ENCODE measurements around the gene FOSL1. TPM values are rescaled to one million over a fixed set of nuclear protein-coding genes. Genes with fewer than 3 reads are reported as not detected.
A peak's percentile ranks its signal among the peaks of the same experiment; 100 is the strongest.

FOSL1 gene
- total RNA-seq, 1 experiment from 2014 or later, result 20.5 TPM

GRCh38 chr11:65863889-65864705 is 36.1 kb downstream of the FOSL1 start (continued):
- TF ChIP-seq TEAD1 (CRISPR knock-in tag; IDR thresholded peaks at IDR 0.05) (no peak), RELA (CRISPR knock-in tag; IDR thresholded peaks at IDR 0.05; ENCODE audit: borderline replicate concordance) (no peak), ZNF532 (CRISPR knock-in tag; IDR thresholded peaks at IDR 0.05; ENCODE audit: borderline replicate concordance) (no peak)

- TF ChIP-seq STAT6 (CRISPR knock-in tag; conservative IDR thresholded peaks at IDR 0.05; ENCODE audit: low read depth) (no peak), NFYB (CRISPR knock-in tag; conservative IDR thresholded peaks at IDR 0.05; ENCODE audit: low read depth) (no peak), ZNF121 (CRISPR knock-in tag; IDR thresholded peaks at IDR 0.05) (no peak), AFF4 (CRISPR knock-in tag; IDR thresholded peaks at IDR 0.05; ENCODE audit: borderline replicate concordance) (no peak), ATF6 (CRISPR knock-in tag; IDR thresholded peaks at IDR 0.05) (no peak), ERG (CRISPR knock-in tag; IDR thresholded peaks at IDR 0.05) (no peak), ZNF671 (CRISPR knock-in tag; IDR thresholded peaks at IDR 0.05) (no peak), ATF1 (CRISPR knock-in tag; IDR thresholded peaks at IDR 0.05) (no peak), USF2 (CRISPR knock-in tag; IDR thresholded peaks at IDR 0.05) (no peak), FOXP1 (CRISPR knock-in tag; IDR thresholded peaks at IDR 0.05; ENCODE audit: borderline replicate concordance) (no peak), IRF2 (CRISPR knock-in tag; IDR thresholded peaks at IDR 0.05; ENCODE audit: borderline replicate concordance, low read depth) (no peak), PRRX2 (CRISPR knock-in tag; IDR thresholded peaks at IDR 0.05) (no peak), JAZF1 (CRISPR knock-in tag; IDR thresholded peaks at IDR 0.05) (no peak)
- H3K36me3 Mint-ChIP-seq, result peaks cover 20% of the 10 kb centered on the region
- ATAC-seq, result no peak
- H3K4me3 Mint-ChIP-seq, result peak overlapping the region; percentile 24; the same call in 1 of the 2 replicates
- H3K9me3 Mint-ChIP-seq, result no peaks in the 10 kb centered on the region
- peak overlapping the region; percentile 72 for H3K27ac Mint-ChIP-seq
- peaks cover 2% of the 10 kb centered on the region for H3K27me3 Mint-ChIP-seq (ENCODE audit: low read depth)
- ChIA-PET CTCF (interaction anchor here (16.6 kb wide), 1 partner anchor 26 kb away, joined by 539 read pairs; the partner anchor contains the start of genes CCDC85B and FIBP), POLR2A (no interaction called here)
- peaks cover 17% of the 10 kb centered on the region for H3K4me1 Mint-ChIP-seq
- no peak for DNase-seq (ENCODE audit: low spot score)
Measured at GRCh38 chr11:65862941-65863888, 37.0 kb downstream of the FOSL1 start.
